ENCODE results near the gene THG1L. TPM values are rescaled to one million over a fixed set of nuclear protein-coding genes. Genes with fewer than 3 reads are reported as not detected.

The THG1L gene
- total RNA-seq, 1 experiment from 2014 or later: 12.3 TPM

- TF ChIP-seq ZNF532 (CRISPR knock-in tag; IDR thresholded peaks at IDR 0.05; ENCODE audit: borderline replicate concordance): no peak
- no peak for TF ChIP-seq ZNF232 (CRISPR knock-in tag; IDR thresholded peaks at IDR 0.05)
- TF ChIP-seq ATF2 (CRISPR knock-in tag; IDR thresholded peaks at IDR 0.05; ENCODE audit: borderline replicate concordance, low read depth): no peak
- TF ChIP-seq ZNF121 (CRISPR knock-in tag; IDR thresholded peaks at IDR 0.05): no peak
Observed at GRCh38 chr5:157772127-157772526, 40.9 kb downstream of the THG1L start (continued).

GRCh38 chr5:157778121-157778805 lies 47.0 kb downstream of the THG1L start:
- Mint-ChIP-seq H3K36me3 (no peaks in the 10 kb centered on the region), H3K27ac (no peak overlapping the region), H3K27me3 (ENCODE audit: low read depth) (no peaks in the 10 kb centered on the region), H3K4me3 (no peak overlapping the region), H3K4me1 (peaks cover 7% of the 10 kb centered on the region), H3K9me3 (no peaks in the 10 kb centered on the region)
- TF ChIP-seq TP53 (CRISPR knock-in tag; IDR thresholded peaks at IDR 0.05): no peak
- no peak for TF ChIP-seq NFATC4 (CRISPR knock-in tag; IDR thresholded peaks at IDR 0.05)
- CTCF ChIA-PET: no interaction called here
- no peak for ATAC-seq
- DNase-seq (ENCODE audit: low spot score): no peak
- POLR2A ChIA-PET: no interaction called here

GRCh38 chr5:157779221-157779620 lies 48.0 kb downstream of the THG1L start:
- no peak overlapping the region for H3K27ac Mint-ChIP-seq
- TF ChIP-seq PRRX2 (CRISPR knock-in tag; IDR thresholded peaks at IDR 0.05): no peak
- TF ChIP-seq ZNF232 (CRISPR knock-in tag; IDR thresholded peaks at IDR 0.05): no peak
- TF ChIP-seq ZNF317 (CRISPR knock-in tag; IDR thresholded peaks at IDR 0.05; ENCODE audit: borderline replicate concordance, low read depth): no peak
- TF ChIP-seq JUN (CRISPR knock-in tag; IDR thresholded peaks at IDR 0.05): no peak
- no peak for TF ChIP-seq SMAD4 (CRISPR knock-in tag; IDR thresholded peaks at IDR 0.05)
- TF ChIP-seq CDX4 (CRISPR knock-in tag; IDR thresholded peaks at IDR 0.05; ENCODE audit: borderline replicate concordance): no peak
- no peak for TF ChIP-seq AR (CRISPR knock-in tag; IDR thresholded peaks at IDR 0.05)
- no peak for TF ChIP-seq FOXK1 (CRISPR knock-in tag; IDR thresholded peaks at IDR 0.05)
- H3K27me3 Mint-ChIP-seq (ENCODE audit: low read depth): no peaks in the 10 kb centered on the region
- H3K9me3 Mint-ChIP-seq: no peaks in the 10 kb centered on the region
- CTCF ChIA-PET: no interaction called here
- ATAC-seq (no peak), DNase-seq (ENCODE audit: low spot score) (no peak)
- H3K4me3 Mint-ChIP-seq: no peak overlapping the region
- H3K36me3 Mint-ChIP-seq: no peaks in the 10 kb centered on the region
- H3K4me1 Mint-ChIP-seq: peaks cover 7% of the 10 kb centered on the region
- POLR2A ChIA-PET: no interaction called here

All from WTC11 (cell line).